ENCODE measurements around the gene BRME1.

GRCh38 chr19:13869281-13869680 is 36.6 kb downstream of the BRME1 start:
- TF ChIP-seq, protein P1, sequence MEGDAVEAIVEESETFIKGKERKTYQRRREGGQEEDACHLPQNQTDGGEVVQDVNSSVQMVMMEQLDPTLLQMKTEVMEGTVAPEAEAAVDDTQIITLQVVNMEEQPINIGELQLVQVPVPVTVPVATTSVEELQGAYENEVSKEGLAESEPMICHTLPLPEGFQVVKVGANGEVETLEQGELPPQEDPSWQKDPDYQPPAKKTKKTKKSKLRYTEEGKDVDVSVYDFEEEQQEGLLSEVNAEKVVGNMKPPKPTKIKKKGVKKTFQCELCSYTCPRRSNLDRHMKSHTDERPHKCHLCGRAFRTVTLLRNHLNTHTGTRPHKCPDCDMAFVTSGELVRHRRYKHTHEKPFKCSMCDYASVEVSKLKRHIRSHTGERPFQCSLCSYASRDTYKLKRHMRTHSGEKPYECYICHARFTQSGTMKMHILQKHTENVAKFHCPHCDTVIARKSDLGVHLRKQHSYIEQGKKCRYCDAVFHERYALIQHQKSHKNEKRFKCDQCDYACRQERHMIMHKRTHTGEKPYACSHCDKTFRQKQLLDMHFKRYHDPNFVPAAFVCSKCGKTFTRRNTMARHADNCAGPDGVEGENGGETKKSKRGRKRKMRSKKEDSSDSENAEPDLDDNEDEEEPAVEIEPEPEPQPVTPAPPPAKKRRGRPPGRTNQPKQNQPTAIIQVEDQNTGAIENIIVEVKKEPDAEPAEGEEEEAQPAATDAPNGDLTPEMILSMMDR (IDR thresholded peaks at IDR 0.05) = no peak
- TF ChIP-seq POLR2A (IDR thresholded peaks at IDR 0.05) = no peak
